Measurements from ENCODE around the gene PRKAR1B.
"Not testable (repeated sequence)": the region's sequence is repeated elsewhere in the genome, so short reads cannot be mapped to it uniquely, and the experiment has no call there.

Gene PRKAR1B

GRCh38 chr7:551615-551970, 175.5 kb downstream of the PRKAR1B start:
- not testable (repeated sequence) for DNase-seq

GRCh38 chr7:550881-551614, 176.0 kb downstream of the PRKAR1B start:
- no peak for DNase-seq

- no peak for DNase-seq
Observed at GRCh38 chr7:549891-550625, 177.0 kb downstream of the PRKAR1B start.

- no peak for DNase-seq
Observed at GRCh38 chr7:549066-549890, 177.8 kb downstream of the PRKAR1B start.

- DNase-seq, result no peak
Observed at GRCh38 chr7:548401-548800, 178.7 kb downstream of the PRKAR1B start.

- no peak for DNase-seq
Observed at GRCh38 chr7:545470-545869, 181.6 kb downstream of the PRKAR1B start.

- DNase-seq, result no peak
Observed at GRCh38 chr7:544338-545221, 182.5 kb downstream of the PRKAR1B start.

GRCh38 chr7:543501-544337, 183.4 kb downstream of the PRKAR1B start:
- no peak for DNase-seq

- no peak for DNase-seq
Observed at GRCh38 chr7:542713-543500, 184.2 kb downstream of the PRKAR1B start.

GRCh38 chr7:542131-542712, 184.9 kb downstream of the PRKAR1B start:
- DNase-seq, result no peak

GRCh38 chr7:541661-542060, 185.4 kb downstream of the PRKAR1B start:
- DNase-seq, result no peak

- DNase-seq, result no peak
Observed at GRCh38 chr7:540997-541396, 186.1 kb downstream of the PRKAR1B start.

- DNase-seq, result no peak
Observed at GRCh38 chr7:540579-540978, 186.5 kb downstream of the PRKAR1B start.

GRCh38 chr7:539731-540411, 187.2 kb downstream of the PRKAR1B start:
- no peak for DNase-seq

- no peak for DNase-seq
Observed at GRCh38 chr7:538764-539685, 188.1 kb downstream of the PRKAR1B start.

- DNase-seq, result no peak
Observed at GRCh38 chr7:537911-538634, 189.0 kb downstream of the PRKAR1B start.

GRCh38 chr7:536231-536630, 190.8 kb downstream of the PRKAR1B start:
- no peak for DNase-seq

- no peak for DNase-seq
Observed at GRCh38 chr7:534959-535358, 192.1 kb downstream of the PRKAR1B start.

Data from stimulated activated CD4-positive, alpha-beta T cell treated with anti-CD3 and anti-CD28 coated beads, Interleukin-4, amount 100 ng/mL, for 4 hours (primary cell).